ENCODE results near the gene SHROOM2.

SHROOM2 gene, protein sequence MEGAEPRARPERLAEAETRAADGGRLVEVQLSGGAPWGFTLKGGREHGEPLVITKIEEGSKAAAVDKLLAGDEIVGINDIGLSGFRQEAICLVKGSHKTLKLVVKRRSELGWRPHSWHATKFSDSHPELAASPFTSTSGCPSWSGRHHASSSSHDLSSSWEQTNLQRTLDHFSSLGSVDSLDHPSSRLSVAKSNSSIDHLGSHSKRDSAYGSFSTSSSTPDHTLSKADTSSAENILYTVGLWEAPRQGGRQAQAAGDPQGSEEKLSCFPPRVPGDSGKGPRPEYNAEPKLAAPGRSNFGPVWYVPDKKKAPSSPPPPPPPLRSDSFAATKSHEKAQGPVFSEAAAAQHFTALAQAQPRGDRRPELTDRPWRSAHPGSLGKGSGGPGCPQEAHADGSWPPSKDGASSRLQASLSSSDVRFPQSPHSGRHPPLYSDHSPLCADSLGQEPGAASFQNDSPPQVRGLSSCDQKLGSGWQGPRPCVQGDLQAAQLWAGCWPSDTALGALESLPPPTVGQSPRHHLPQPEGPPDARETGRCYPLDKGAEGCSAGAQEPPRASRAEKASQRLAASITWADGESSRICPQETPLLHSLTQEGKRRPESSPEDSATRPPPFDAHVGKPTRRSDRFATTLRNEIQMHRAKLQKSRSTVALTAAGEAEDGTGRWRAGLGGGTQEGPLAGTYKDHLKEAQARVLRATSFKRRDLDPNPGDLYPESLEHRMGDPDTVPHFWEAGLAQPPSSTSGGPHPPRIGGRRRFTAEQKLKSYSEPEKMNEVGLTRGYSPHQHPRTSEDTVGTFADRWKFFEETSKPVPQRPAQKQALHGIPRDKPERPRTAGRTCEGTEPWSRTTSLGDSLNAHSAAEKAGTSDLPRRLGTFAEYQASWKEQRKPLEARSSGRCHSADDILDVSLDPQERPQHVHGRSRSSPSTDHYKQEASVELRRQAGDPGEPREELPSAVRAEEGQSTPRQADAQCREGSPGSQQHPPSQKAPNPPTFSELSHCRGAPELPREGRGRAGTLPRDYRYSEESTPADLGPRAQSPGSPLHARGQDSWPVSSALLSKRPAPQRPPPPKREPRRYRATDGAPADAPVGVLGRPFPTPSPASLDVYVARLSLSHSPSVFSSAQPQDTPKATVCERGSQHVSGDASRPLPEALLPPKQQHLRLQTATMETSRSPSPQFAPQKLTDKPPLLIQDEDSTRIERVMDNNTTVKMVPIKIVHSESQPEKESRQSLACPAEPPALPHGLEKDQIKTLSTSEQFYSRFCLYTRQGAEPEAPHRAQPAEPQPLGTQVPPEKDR (N-terminal part only)

DNA sequence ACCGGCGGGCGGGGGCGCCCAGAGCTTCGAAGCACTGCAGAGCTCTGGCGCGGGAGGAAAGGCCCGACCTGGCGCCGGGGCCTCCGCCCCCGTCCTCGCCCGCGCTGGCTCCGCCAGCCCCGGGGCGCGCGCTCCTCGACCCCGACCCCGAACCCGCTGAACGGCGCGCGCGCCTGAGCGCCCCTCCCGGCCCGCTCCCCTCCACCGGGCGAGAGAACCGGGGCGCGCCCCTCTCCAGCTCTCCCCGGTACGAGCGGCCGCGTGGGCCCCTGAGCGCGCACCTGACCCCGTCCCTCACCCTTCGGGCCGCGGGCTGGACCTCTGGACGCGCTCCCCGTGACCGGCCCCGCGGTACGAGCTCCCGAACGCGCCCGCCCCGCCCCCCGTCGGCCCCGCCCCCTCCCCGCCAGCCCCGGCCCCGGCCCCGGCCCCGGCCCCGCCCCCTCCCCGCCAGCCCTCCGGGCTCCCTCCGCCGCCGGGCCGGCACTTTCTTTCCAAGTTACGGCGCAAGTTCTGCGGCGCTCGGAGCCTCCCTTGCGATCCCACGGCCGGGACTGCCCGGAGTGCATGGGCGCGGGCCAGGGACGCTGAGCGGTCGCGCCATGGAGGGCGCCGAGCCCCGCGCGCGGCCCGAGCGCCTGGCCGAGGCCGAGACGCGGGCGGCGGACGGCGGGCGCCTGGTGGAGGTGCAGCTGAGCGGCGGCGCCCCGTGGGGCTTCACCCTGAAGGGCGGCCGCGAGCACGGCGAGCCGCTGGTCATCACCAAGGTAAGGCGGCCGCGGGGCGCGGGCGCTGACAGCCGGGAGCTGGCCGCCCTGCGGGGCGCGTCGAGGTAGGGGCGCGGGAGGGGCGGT lies at the start of gene SHROOM2:
Gene SHROOM2 (plus strand): TSS at position 486 of the 854 bp plus-strand sequence. CDS start 117 bp downstream, at position 603.
- no peak for DNase-seq

DNA sequence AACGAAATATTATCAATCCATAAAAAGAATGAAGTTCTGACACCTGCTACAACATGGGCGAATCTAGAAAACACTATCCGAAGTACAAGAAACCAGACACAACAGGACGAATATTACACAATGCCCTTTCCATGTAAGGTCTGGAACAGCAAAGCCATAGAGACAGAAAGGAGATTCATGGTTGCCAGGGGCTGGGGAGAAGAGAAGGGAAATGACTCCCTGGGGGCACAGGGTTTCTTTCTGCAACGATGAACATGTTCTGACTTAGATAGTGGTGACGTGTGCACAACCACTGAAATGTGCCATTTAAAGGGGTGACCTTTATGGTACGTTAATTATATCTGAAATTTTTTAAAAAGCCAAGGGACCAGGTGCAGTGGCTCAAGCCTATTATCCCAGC lies 48.9 kb upstream of the SHROOM2 start:
- no peak for DNase-seq

DNA sequence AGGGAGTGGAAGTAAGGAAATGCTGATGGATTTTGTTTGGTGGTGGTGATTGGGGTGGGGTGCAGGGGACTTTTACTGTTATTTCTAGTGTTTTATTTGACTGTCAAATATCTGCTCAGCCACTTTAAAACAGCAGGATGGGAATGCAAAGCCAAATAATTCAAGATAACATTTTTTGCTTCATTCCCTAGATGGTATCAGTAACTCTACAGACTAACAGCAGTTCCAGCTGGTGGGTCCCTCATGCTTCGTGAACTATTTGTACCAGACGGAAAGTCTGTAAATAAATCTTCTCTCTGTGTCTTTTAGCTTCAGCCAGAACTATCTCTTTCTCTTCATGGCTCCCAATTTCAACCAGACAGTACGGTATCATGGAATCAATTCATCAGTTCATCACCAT lies 48.1 kb upstream of the SHROOM2 start:
- DNase-seq: no peak

DNA sequence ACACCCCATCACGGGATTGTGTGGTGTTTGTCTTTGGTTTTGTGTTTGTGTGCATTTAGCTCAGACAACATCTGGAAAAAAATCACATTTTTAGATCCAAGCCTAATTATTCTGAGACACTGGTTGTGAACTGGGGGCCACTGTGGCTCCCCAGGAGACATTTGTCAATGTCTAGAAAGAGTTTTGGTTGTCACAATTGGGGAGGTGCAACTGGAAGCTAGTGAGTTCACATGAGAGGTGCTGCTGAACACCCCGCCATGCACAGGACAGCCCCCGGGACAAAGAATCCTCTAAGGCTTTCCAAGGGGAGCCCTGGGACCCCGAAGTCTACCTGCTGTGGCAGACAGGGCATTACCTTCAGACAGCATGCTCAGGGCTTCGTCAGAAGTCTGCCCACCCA lies 47.1 kb upstream of the SHROOM2 start:
- DNase-seq: no peak

DNA sequence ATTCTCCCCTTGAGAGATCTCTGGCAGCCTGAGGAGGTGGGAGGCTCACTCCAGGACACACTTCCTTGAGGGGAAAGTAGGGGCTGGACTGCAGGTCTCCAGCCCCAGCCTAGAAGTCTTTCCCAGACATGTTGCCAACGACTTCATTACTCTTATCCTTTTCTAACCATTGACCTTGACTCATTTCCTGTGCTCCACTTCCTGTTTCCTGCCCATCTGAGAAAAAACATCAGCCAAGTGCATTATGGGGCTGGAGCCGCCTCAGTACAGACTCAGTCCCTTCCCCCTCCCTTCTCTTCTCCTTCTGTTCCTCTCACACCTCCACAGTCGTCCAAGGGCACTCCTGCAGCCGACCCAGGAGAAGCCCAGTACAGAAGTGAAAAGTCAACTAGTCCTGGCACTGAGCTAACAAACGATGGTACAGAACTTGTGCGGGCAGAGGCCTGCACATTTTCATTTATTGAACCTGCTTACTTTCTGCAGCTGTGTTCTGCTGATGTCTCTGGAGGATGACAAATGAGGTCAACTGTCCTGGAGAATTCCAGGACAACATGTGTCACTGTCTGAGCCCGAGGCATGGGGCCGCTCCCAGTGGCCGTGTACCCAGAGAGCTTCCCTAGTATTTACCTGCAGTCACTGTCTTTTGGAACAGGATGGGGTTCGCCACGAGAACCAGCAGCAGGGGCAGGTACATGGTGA lies 40.7 kb upstream of the SHROOM2 start:
- no peak for DNase-seq

DNA sequence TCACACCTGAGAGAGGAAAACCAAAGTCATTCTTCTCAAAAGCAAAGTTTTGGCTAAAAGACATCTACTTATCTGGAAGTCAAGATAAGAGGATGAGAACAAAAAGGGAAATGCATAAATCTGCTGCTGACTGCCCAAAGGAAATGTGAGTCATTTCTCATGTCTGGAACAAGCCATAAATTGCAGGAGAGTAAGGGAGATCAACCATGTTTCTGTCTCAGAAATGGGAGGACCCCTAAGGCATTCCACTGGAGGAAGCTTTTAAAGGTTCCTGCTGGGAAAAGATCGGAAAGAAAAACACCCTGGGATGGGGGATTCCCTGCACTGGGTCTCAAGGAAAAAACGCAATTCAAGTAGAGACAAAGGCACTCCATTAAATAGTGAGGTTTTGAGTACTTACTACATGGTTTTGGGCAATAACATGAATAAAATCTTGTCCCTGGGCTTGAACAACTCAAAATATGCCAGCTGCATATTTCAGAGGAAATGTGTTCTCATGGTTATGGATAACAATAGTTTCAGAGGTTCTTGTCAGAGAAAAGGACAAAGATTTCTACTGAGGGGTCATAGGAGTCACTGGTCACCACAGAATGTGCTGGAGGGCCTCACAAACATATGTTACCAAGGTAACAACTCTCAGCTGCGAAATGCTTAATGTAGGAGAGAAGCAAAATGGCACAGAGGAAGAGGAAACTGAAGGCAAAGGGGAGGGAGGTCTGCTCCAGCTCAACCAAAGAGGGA lies 39.9 kb upstream of the SHROOM2 start:
- DNase-seq: no peak

DNA sequence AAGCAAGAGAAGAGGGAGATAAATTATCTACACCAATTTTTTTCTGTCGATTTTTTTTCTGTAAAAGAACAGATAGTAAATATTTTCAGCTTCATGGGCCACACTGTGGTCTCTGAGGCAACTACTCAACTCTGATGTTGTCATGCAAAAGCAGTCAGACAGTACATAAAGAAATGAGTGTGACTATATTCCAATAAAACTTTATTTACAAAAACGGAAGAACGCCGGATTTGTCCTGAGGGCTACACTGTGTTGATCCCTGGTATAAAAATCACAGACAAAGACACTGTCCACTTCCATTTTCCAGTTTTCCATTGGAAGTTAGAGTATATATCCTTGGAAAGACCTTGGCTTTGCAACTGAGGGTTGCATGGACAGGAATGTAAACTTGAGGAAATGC lies 38.6 kb upstream of the SHROOM2 start:
- no peak for DNase-seq

DNA sequence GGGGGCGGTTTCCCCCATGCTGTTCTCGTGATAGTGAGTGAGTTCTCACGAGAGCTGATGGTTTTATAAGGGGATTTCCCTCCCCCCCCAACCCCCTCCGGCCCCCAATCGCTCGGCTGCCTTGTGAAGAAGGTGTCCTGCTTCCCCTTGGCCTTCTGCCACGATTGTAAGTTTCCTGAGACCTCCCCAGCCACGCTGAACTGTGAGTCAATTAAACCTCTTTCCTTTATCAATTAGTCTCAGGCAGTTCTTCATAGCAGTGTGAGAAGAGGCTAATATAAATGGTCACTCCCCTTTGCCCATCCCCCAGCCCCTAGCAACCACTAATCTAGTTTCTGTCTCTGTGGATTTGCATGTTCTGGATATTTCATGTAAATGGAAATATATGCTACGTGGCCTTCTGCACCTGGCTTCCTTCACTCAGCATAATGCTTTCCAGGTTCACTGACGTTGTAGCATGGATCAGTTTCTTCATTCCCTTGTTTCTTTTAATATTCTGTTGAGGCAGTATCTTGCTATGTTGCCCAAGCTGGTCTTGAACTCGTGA lies 37.0 kb upstream of the SHROOM2 start:
- no peak for DNase-seq

DNA sequence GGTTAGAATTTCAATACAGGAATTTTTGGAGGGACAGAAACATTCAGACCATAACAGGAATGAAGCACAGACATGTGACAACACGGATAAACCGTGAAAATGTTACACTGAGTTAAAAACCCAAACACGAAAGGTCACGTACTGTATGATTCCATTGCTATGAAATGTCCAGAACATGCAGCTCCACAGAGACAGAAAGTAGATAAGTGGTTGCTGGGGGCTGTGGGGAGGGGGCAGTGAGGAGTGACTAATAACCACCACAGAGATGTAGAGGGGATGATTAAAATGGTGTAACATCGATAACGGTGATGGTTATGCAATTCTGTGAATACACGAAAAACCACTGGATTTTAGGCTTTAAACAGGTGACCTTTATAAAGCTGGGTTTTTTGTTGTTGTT lies 28.9 kb upstream of the SHROOM2 start:
- DNase-seq: no peak

DNA sequence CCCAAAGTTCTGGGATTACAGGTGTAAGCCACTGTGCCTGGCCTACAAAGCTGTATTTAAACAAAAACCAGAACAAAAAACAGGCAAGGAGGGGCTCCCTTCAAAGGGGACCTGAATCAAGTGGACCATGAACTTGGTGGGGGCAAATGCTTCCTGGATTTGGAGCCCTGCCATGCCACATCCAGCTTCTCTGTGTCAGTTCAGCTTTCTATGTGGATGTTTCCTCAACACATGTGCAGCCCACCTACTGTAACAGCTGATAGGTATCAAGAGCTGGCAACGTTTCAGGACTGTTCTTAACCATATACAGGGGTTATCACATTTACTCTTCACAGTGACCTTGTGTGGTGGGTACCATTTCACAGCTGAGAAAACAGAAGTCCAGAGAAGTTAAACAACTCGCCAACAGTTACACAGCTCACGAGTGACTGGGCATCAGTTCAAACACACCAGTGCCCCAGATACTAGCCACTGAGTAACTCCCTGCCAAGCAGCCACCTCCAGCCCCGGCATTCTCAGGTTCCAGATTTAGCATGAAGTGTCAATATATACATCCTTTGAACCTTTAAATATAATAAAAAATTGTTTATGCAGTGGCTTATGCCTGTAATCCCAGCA lies 28.1 kb upstream of the SHROOM2 start:
- no peak for DNase-seq

DNA sequence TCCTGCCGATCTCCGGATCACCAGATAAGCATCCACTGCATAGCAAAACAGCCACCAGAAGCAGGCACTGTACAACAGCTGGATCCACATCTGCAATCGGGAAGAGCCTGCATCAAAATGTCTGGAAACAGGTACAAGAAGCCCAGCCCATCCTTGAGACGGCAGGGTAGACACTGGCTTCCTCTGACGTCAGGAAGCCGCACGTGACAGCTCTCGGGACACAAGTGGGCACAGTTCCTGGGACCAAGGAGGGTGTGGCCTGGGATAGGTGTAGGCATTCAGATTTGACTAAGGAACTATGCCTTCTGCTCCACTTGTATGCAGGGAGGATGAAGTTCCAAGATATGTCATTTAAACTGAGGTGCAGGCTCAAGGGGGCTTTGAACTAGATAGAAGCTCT lies 26.9 kb upstream of the SHROOM2 start:
- DNase-seq: no peak

DNA sequence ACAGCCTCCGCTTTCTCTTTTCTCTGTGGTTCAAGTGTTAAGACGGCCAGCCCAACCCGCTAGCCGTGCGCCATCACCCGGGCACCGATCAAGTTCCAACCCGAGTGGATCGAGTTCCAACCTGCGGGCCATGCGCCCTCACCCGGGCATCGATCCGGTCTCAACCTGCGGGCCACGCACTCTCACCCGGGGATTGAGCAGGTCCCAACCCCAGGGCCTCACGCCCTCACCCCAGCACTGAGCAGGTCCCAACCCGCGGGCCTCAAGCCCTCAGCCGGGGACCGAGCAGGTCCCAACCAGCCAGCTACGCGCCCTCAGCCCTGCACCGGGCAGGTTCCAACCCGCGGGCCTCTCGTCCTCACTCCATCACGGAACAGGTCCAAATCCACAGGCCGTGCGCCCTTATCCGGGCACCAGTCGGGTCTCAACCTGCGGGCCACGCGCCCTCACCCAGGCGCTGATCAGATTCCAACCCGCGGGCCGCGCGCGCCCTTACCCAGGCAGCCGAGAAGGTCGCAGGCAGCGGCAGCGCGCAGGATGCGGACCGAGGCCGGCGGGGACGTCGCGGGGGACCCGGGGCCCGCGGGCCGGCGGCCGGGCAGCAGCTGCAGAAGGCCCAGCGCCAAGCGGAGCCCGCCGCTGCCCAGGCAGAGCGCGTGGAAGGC lies 21.0 kb upstream of the SHROOM2 start:
- no peak for DNase-seq

DNA sequence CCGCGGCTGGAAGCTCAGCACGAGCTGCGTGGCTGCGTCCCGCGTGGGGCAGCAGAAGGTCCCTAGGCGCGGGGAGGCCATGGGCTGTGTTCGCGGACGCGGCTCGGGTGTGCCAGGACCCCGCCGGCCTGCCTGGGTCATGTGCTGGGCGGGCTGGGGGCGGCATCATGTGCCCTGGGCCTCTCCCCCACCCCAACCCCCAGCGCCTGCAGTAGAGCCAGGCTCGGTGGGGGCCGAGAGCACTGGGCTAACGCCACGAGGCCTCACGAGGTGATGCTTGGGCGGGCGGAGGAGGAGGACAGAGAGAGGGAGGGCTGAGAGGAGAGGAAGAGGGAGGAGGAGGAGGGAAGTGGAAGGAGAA lies 20.5 kb upstream of the SHROOM2 start, which contains the start of gene GPR143:
Gene GPR143 (minus strand): TSS at position 111 of the 361 bp plus-strand sequence. CDS start 30 bp downstream, at position 81.
- DNase-seq: no peak

DNA sequence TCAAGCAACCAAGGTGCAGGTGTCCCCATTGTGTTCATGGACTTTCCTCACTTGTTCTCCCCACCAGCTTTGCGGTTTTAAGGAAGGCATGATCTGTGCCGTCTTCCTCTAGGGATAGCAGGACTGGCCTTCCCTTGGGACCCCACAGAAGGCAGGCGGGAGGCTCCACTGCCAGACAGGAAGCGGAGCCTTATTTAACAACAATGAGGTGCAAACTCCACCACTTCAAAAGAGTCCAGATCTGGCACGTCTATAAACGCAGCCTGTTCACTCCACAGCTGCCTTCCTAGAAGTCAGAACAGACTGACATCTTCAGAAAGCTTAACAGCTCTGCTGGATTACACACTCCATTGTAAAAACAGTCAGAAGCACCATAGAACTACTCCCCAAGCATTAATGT lies 18.9 kb upstream of the SHROOM2 start:
- DNase-seq: peak; percentile 42

DNA sequence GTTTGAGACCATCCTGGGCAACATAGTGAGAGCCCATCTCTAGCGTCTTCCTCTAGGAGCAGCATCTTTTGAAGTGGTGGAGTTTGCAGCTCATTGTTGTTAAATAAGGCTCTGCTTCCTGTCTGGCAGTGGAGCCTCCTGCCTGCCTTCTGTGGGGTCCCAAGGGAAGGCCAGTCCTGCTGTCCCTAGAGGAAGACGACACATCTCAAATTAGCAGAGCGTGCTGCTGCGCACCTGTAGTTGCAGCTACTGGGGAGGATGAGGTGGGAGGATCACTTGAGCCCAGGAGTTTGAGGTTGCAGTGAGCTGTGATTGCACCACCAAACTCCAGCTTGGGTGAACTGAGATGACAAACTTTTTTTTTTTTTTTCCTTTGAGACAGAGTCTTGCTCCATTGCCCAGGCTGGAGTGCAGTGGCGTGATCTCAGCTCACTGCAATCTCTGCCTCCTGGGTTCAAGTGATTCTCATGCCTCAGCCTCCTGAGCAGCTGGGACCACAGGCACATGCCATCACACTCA lies 17.8 kb upstream of the SHROOM2 start:
- DNase-seq: peak; percentile 23

DNA sequence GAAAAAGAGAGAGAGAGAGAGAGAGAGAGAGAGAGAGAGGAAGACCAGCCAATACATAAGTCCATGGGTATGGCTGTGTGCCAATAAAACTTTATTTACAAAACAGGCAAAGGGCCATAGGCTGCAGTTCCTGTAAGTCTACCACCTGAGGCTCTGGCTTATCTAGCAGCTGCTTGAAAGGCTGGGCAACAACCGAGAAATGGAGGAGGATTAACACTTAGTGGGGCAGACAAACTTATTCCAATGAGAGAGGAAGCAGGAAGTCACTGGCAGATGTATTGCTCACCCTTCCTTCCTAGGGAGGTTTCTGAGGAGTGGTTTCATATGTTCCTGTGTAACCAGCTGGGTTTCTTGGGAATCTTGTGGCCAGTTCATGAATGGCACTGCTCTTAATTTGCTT lies 15.9 kb upstream of the SHROOM2 start:
- no peak for DNase-seq

DNA sequence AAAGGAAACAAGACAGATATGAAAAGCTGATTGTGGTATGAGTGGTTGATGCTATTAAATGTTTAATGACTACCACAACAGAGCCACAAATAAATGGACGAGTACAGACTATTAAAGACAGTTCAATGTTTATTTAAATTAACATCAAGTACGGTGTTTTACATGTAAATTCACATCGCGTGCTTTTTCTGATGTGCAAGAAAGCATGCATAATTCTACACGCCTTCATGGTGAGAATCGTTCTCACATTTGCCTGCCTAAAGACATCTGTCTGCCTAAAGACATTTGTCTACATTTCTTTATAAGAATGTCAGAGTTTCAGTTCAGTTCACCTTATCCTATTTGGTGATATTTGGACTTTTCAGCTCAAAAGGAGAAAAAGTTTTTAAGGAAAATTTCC lies 13.3 kb upstream of the SHROOM2 start:
- DNase-seq: no peak

DNA sequence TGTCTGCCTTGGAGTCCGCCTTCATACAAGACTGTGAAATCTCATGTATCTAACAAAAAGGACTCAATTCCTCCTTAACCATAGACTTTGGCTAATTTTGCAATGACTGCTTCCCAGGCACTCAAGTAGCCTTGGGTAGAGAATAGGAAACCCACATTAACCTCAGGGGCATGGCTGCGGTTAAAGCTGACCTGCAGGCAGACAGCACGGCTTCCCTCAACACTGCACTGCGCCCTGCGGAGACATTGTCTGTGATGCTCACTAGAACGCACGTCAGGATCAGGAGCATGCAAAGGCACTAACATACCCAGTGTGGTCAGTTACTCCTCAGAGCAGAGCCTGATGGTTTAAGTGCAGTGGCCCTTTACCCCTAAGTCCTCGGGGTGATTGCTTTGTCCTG lies 10.3 kb upstream of the SHROOM2 start:
- DNase-seq: no peak

DNA sequence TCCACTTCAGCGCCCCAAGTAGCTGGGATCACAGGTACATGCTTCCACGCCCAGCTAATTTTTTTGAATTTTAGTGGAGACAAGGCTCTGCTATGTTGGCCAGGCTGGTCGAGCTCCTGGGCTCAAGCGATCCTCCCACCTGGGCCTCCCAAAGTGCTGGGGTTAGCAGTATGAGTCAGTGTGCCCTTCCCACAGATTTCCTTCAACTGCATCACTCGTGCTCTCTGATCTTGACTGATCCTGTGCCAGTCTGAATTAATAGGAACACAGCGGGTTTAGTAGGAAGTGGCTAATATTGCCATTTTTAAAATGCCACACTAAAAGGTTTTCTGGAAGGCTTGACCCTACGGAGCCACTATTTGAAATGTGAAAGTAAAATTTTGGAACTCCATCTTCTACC lies 4.3 kb upstream of the SHROOM2 start:
- no peak for DNase-seq
